OCI-LY3 (cell line): ENCODE results near the gene DOCK4.

Experiments
- H2AFZ ChIP-seq: fragments of 200-600, 300-600 bp; shearing (Covaris generic); 2 replicates; pipeline ENCODE4 v1.6.0; 2014; ENCODE audit warnings: antibody characterized with exemption, low read depth, low read length
- H3K27ac ChIP-seq: fragments of 200-600, 300-600 bp; sonication (generic); 2 replicates; pipeline ENCODE4 v1.5.1; 2014; ENCODE audit warnings: mild to moderate bottlenecking, low read length, moderate library complexity, mixed read lengths
- H3K27me3 ChIP-seq: fragments of 200-600, 300-600 bp; sonication (generic); 2 replicates; pipeline ENCODE4 v1.6.1; 2014; ENCODE audit warnings: low read depth, low read length, mixed read lengths
- H3K36me3 ChIP-seq: fragments of 200-600, 300-600 bp; sonication (generic); replicated peaks from 2 replicates; pipeline ENCODE3; 2014; ENCODE audit warnings: low read depth, low read length, mixed read lengths
- H3K4me1 ChIP-seq: fragments of 300-600, 200-600 bp; sonication (generic); 2 replicates; pipeline ENCODE4 v1.6.1; 2014; ENCODE audit warnings: low read length, mixed read lengths
- H3K4me2 ChIP-seq: fragments of 200-600, 300-600 bp; sonication (generic); 2 replicates; pipeline ENCODE4 v1.6.1; 2014; ENCODE audit warnings: low read length, mixed read lengths
- H3K4me3 ChIP-seq: fragments of 300-600, 200-600 bp; sonication (generic); 2 replicates; pipeline ENCODE4 v1.5.1; 2014; ENCODE audit warnings: antibody characterized with exemption, mild to moderate bottlenecking, low read length, moderate library complexity
- H3K79me2 ChIP-seq: fragments of 300-600, 200-600 bp; shearing (Covaris generic); 2 replicates; pipeline ENCODE4 v1.6.1; 2014; ENCODE audit warnings: mild to moderate bottlenecking, low read length, mixed read lengths
- H3K9ac ChIP-seq: fragments of 300-600, 200-600 bp; shearing (Covaris generic); 2 replicates; pipeline ENCODE4 v1.6.0; 2014; ENCODE audit warnings: mild to moderate bottlenecking, low read length, moderate library complexity
- H3K9me3 ChIP-seq: fragments of 200-600, 300-600 bp; shearing (Covaris generic); 2 replicates; pipeline ENCODE4 v1.6.1; 2014; ENCODE audit warnings: low read length, mixed read lengths; ENCODE audit not compliant: insufficient read depth
- H4K20me1 ChIP-seq: fragments of 200-600, 300-600 bp; sonication (generic); 2 replicates; pipeline ENCODE4 v1.6.1; 2016; ENCODE audit warnings: low read length, mixed read lengths; ENCODE audit not compliant: insufficient read depth
- CTCF ChIP-seq: fragments of 200-600, 300-600 bp; sonication (generic); IDR thresholded peaks from 2 replicates; pipeline ENCODE4 v1.5.1; 2014; ENCODE audit warnings: antibody characterized with exemption, low read length, low read depth
- EZH2phosphoT487 ChIP-seq: fragments of 200-600 bp; shearing (Covaris generic); IDR thresholded peaks from 2 replicates; pipeline ENCODE4 v1.6.1; 2018; ENCODE audit warnings: antibody characterized with exemption, mixed run types, low read depth

DOCK4 gene

GRCh38 chr7:112059675-112060074, 146.5 kb downstream of the DOCK4 start:
- H3K27me3 ChIP-seq: no peaks in the 10 kb centered on the region
- no peaks in the 10 kb centered on the region for H4K20me1 ChIP-seq
- H3K9ac ChIP-seq: no peak overlapping the region
- H3K4me2 ChIP-seq: no peak overlapping the region
- no peak overlapping the region for H3K27ac ChIP-seq
- TF ChIP-seq CTCF: no peak
- TF ChIP-seq EZH2phosphoT487: no peak
- H3K4me3 ChIP-seq: no peak overlapping the region
- H3K36me3 ChIP-seq: no peaks in the 10 kb centered on the region
- H3K79me2 ChIP-seq: no peaks in the 10 kb centered on the region
- H3K9me3 ChIP-seq: no peaks in the 10 kb centered on the region
- H2AFZ ChIP-seq: no peak overlapping the region
- H3K4me1 ChIP-seq: peaks cover 21% of the 10 kb centered on the region

GRCh38 chr7:112058686-112059085, 147.5 kb downstream of the DOCK4 start:
- H3K79me2 ChIP-seq: no peaks in the 10 kb centered on the region
- no peak overlapping the region for H3K27ac ChIP-seq

GRCh38 chr7:112056409-112056808, 149.8 kb downstream of the DOCK4 start:
- Histone ChIP-seq H3K27ac (no peak overlapping the region), H3K4me3 (no peak overlapping the region), H3K9ac (no peak overlapping the region), H3K4me2 (peak overlapping the region; percentile 51), H3K4me1 (peaks cover 21% of the 10 kb centered on the region), H3K79me2 (no peaks in the 10 kb centered on the region), H3K27me3 (no peaks in the 10 kb centered on the region), H3K36me3 (no peaks in the 10 kb centered on the region), H2AFZ (no peak overlapping the region), H3K9me3 (no peaks in the 10 kb centered on the region), H4K20me1 (no peaks in the 10 kb centered on the region)
- TF ChIP-seq CTCF: no peak
- TF ChIP-seq EZH2phosphoT487: no peak

More at GRCh38 chr7:112058686-112059085, 147.5 kb downstream of the DOCK4 start:
- no peaks in the 10 kb centered on the region for H4K20me1 ChIP-seq
- H3K36me3 ChIP-seq: no peaks in the 10 kb centered on the region
- no peak overlapping the region for H3K9ac ChIP-seq
- H3K9me3 ChIP-seq: no peaks in the 10 kb centered on the region
- H3K4me1 ChIP-seq: peaks cover 21% of the 10 kb centered on the region
- no peaks in the 10 kb centered on the region for H3K27me3 ChIP-seq
- H2AFZ ChIP-seq: no peak overlapping the region
- TF ChIP-seq CTCF: no peak
- TF ChIP-seq EZH2phosphoT487: no peak
- H3K4me2 ChIP-seq: no peak overlapping the region
- H3K4me3 ChIP-seq: no peak overlapping the region

- TF ChIP-seq CTCF (no peak), EZH2phosphoT487 (no peak)
- no peaks in the 10 kb centered on the region for H3K27me3 ChIP-seq
Observed at GRCh38 chr7:112053737-112054069, 152.5 kb downstream of the DOCK4 start.

More at GRCh38 chr7:112053737-112054069, 152.5 kb downstream of the DOCK4 start:
- Histone ChIP-seq H2AFZ (no peak overlapping the region), H3K36me3 (no peaks in the 10 kb centered on the region), H3K27ac (no peak overlapping the region), H4K20me1 (no peaks in the 10 kb centered on the region), H3K9me3 (no peaks in the 10 kb centered on the region), H3K4me1 (peaks cover 21% of the 10 kb centered on the region), H3K79me2 (no peaks in the 10 kb centered on the region), H3K4me2 (no peak overlapping the region), H3K4me3 (no peak overlapping the region), H3K9ac (no peak overlapping the region)
